ENCODE results near the gene PLXNA4. TPM values are rescaled to one million over a fixed set of nuclear protein-coding genes. Genes with fewer than 3 reads are reported as not detected.

Gene PLXNA4
- total RNA-seq, 4 donors from 2014 or later: 1.1 to 2.8 (median 1.4) TPM

GRCh38 chr7:132181946-132182685, 394.2 kb downstream of the PLXNA4 start:
- intact Hi-C loops (cut with DNase I; ENCODE audit: low total_unique reads) (no loop called here), in situ Hi-C loops (cut with MboI; ENCODE audit: low pct_ligation_motif_present in 1 of 4, low pct_unique_long_range_greater_than_20kb in 1 of 4, low sequenced_read_pairs in 3 of 4) (no loop called here)
- Histone ChIP-seq H3K9me3 (peaks cover 0 to 4% of the 10 kb centered on the region in 2 donors), H3K27me3 (no peaks in the 10 kb centered on the region), H3K4me1 (peaks cover 0 to 5% (median 2%) of the 10 kb centered on the region in 4 donors), H3K27ac (no peak overlapping the region), H3K36me3 (no peaks in the 10 kb centered on the region), H3K4me3 (no peak overlapping the region)
- no peak for DNase-seq
- WGBS, 2 donors (ENCODE audit: low coverage in 1 of 2): 84 to 100% methylated on average over 4 to 9 of the region's 9 CpGs
- no peak for TF ChIP-seq EP300 (IDR thresholded peaks at IDR 0.05; ENCODE audit: low read depth)
- TF ChIP-seq POLR2A (IDR thresholded peaks at IDR 0.05): no peak
- no peak for TF ChIP-seq CTCF (IDR thresholded peaks at IDR 0.05)
- no peak for TF ChIP-seq POLR2AphosphoS5 (IDR thresholded peaks at IDR 0.05)

DNA sequence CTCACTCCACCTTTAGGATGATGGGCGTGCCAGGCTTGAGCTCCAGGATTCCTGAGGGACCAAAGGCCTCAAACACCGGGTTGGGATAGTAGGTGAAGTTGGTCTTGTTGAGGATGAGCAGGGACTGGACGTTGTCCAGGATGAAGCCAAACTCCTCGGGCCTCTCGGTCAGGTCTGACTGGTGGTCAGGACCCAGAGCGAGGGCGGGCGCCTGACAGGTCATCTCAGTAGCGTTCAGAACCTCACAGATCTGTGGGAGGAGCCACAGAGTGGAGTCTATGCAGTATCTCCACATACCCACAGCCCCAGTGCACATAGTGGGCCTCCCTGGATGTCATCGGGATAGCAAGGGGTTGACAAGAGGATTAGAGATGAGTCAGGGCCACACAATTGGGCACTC, 394.9 kb downstream of the PLXNA4 start:
- no peaks in the 10 kb centered on the region for H3K36me3 ChIP-seq
- H3K4me1 ChIP-seq: peaks cover 0 to 5% (median 2%) of the 10 kb centered on the region in 4 donors
- no peak overlapping the region for H3K4me3 ChIP-seq
- no peak for DNase-seq
- H3K27me3 ChIP-seq: no peaks in the 10 kb centered on the region
- WGBS, 2 donors (ENCODE audit: low coverage in 1 of 2): 86% methylated on average over 10 of the region's 10 CpGs; no CpG with 5 or more reads in 1 of the 2 donors
- H3K27ac ChIP-seq: no peak overlapping the region
- no peak for TF ChIP-seq POLR2A (IDR thresholded peaks at IDR 0.05)
- TF ChIP-seq CTCF (IDR thresholded peaks at IDR 0.05): no peak
- no peak for TF ChIP-seq EP300 (IDR thresholded peaks at IDR 0.05; ENCODE audit: low read depth)
- no peak for TF ChIP-seq POLR2AphosphoS5 (IDR thresholded peaks at IDR 0.05)
- in situ Hi-C loops (cut with MboI; ENCODE audit: low pct_ligation_motif_present in 1 of 4, low pct_unique_long_range_greater_than_20kb in 1 of 4, low sequenced_read_pairs in 3 of 4) (no loop called here), intact Hi-C loops (cut with DNase I; ENCODE audit: low total_unique reads) (no loop called here)
- no peaks in the 10 kb centered on the region for H3K9me3 ChIP-seq

DNA sequence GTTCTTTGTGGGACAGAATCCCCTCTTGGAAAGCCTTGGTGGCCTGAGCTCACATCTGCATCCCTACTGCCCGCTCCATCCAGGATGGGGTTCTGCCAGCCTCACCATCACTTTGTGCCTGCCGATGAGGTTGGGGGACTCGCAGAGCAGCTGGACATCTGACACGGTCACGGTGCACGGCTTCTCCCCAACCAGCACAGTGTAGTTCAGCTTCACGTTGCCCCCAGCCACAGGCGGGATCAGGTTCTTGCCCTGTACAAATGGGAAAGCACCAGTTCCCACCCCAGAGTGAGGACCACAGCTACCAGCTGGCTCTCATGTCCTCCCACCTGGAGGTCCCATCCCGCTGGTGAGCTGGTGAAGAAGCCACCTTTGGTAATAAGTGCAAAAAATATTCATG, 395.8 kb downstream of the PLXNA4 start:
- Histone ChIP-seq H3K4me3 (no peak overlapping the region), H3K36me3 (no peaks in the 10 kb centered on the region), H3K27ac (no peak overlapping the region), H3K9me3 (no peaks in the 10 kb centered on the region), H3K27me3 (no peaks in the 10 kb centered on the region), H3K4me1 (peaks cover 0 to 5% (median 2%) of the 10 kb centered on the region in 4 donors)
- intact Hi-C loops (cut with DNase I; ENCODE audit: low total_unique reads): no loop called here
- no peak for DNase-seq
- in situ Hi-C loops (cut with MboI; ENCODE audit: low pct_ligation_motif_present in 1 of 4, low pct_unique_long_range_greater_than_20kb in 1 of 4, low sequenced_read_pairs in 3 of 4): no loop called here
- 90 to 92% methylated on average over 3 to 9 of the region's 9 CpGs for WGBS, 2 donors (ENCODE audit: low coverage in 1 of 2)
- TF ChIP-seq CTCF (IDR thresholded peaks at IDR 0.05) (no peak), EP300 (IDR thresholded peaks at IDR 0.05; ENCODE audit: low read depth) (no peak), POLR2AphosphoS5 (IDR thresholded peaks at IDR 0.05) (no peak), POLR2A (IDR thresholded peaks at IDR 0.05) (no peak)

DNA sequence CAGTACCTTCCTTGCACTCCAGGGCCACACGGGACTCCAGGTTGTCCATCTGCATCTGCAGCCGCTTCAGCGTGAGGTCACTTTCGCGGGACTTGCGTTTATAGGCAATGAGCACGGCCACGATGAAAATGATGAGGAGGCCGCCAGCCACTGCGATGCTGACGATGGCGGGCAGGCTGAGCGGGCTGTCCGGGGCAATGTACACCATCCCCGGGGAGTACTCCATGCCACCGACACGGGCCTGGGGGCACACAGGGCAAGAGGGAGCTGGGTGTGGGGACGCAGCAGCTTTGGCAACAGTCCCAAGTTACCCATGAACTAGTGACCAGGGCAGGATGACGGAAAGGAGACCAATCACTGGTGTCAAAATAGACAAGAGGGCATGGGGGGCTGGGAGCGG, 396.6 kb downstream of the PLXNA4 start:
- 93 to 96% methylated on average over 3 to 20 of the region's 20 CpGs for WGBS, 2 donors (ENCODE audit: low coverage in 1 of 2)
- in situ Hi-C loops (cut with MboI; ENCODE audit: low pct_ligation_motif_present in 1 of 4, low pct_unique_long_range_greater_than_20kb in 1 of 4, low sequenced_read_pairs in 3 of 4): no loop called here

More for the DNA sequence above, 396.6 kb downstream of the PLXNA4 start:
- Histone ChIP-seq H3K27me3 (no peaks in the 10 kb centered on the region), H3K9me3 (no peaks in the 10 kb centered on the region), H3K27ac (no peak overlapping the region), H3K36me3 (no peaks in the 10 kb centered on the region), H3K4me1 (peaks cover 0 to 5% (median 2%) of the 10 kb centered on the region in 4 donors), H3K4me3 (no peak overlapping the region)
- DNase-seq: no peak
- intact Hi-C loops (cut with DNase I; ENCODE audit: low total_unique reads): no loop called here
- TF ChIP-seq EP300 (IDR thresholded peaks at IDR 0.05; ENCODE audit: low read depth) (no peak), POLR2AphosphoS5 (IDR thresholded peaks at IDR 0.05) (no peak)
